22Rv1 (cell line): ENCODE measurements around the gene CNIH3.

Experiments
- H3K27ac ChIP-seq: fragments of 450-650 bp; 2 replicates; pipeline ENCODE4 v1.5.1; 2017
- ZFX ChIP-seq: fragments of 450-650 bp; IDR thresholded peaks from 2 replicates; pipeline ENCODE4 v1.6.1; 2017; ENCODE audit warnings: antibody characterized with exemption, borderline replicate concordance
- TF ChIP-seq, protein P1 (sequence below): fragments of 450-650 bp; IDR thresholded peaks from 2 replicates; pipeline ENCODE4 v1.5.1; 2017; ENCODE audit warnings: mild to moderate bottlenecking

The CNIH3 gene

DNA sequence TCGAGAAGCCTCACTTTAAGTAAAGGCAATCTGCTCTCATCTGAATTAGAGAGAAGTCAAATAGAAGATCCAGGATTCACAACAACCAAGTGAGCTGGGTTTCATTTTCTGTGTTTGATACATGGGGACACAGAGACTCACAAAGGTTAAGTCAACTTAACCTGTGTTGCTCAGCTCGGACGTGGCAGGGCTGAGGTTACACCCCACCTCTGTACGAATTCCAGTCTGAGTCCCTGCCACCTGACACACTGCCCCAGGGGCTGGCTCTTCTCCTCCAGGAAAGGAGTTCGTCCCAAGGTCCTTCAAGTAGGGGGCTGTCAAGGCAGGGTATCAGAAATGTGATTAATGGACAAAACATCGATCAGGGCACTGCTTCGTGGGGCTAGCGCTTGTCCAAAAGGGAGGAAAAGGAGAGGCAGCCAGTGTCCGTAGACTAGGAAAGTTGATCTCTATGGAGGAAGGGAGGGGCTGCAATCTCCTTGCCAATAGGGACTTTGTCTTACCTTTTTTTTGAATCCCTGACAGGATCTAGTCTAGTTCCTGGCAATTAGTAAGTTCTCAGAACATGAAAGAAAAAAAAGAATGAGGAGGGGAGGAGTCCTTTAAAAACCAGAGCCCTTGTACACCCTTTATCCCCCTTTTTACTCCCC is 116.4 kb downstream of the CNIH3 start:
- TF ChIP-seq, protein P1, sequence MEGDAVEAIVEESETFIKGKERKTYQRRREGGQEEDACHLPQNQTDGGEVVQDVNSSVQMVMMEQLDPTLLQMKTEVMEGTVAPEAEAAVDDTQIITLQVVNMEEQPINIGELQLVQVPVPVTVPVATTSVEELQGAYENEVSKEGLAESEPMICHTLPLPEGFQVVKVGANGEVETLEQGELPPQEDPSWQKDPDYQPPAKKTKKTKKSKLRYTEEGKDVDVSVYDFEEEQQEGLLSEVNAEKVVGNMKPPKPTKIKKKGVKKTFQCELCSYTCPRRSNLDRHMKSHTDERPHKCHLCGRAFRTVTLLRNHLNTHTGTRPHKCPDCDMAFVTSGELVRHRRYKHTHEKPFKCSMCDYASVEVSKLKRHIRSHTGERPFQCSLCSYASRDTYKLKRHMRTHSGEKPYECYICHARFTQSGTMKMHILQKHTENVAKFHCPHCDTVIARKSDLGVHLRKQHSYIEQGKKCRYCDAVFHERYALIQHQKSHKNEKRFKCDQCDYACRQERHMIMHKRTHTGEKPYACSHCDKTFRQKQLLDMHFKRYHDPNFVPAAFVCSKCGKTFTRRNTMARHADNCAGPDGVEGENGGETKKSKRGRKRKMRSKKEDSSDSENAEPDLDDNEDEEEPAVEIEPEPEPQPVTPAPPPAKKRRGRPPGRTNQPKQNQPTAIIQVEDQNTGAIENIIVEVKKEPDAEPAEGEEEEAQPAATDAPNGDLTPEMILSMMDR = no peak
- no peak for TF ChIP-seq ZFX
- H3K27ac ChIP-seq = no peak overlapping the region

DNA sequence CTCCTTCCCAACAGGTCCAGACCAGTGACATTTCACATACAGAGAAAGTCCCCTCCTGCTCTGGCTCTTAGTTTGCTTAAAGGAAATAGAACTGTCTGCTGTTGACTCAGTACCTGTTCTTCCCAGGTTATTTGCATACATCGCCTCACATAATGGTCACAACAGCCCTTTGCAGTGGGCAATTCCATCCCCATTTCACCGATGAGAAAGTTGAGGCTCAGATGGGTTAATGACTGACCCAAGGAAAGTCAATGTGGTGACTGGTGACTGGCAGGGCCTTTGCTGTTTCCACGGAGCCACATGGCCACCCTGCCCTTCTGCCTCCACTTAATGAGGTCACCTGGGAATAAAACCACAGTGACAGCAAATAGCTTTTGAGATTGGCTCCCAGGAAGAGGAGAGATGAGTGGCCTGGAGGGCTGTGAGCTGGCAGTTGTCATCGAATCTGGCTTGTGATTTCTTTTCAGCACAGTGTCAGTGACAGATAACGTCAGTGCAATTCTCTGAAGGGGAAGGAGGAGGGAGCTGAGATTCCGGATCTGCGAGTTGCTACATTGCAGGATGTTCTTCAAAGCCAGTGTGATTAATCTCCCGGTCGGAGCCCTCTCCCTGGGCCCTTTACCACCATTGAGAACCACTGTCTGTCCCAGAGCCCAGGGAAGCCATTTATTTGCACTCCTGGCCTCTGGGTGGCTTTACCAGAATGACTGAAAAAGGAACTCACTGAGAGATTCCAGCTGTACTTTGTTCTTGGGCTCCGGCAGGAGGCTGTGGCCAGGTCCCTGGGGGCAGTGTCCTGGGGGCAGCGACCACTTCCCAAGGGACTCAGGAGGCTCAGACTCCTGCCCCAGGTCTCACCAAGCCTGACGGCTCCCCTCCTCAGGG is 117.2 kb downstream of the CNIH3 start:
- H3K27ac ChIP-seq = no peak overlapping the region
- TF ChIP-seq, protein P1 = no peak
- no peak for TF ChIP-seq ZFX

DNA sequence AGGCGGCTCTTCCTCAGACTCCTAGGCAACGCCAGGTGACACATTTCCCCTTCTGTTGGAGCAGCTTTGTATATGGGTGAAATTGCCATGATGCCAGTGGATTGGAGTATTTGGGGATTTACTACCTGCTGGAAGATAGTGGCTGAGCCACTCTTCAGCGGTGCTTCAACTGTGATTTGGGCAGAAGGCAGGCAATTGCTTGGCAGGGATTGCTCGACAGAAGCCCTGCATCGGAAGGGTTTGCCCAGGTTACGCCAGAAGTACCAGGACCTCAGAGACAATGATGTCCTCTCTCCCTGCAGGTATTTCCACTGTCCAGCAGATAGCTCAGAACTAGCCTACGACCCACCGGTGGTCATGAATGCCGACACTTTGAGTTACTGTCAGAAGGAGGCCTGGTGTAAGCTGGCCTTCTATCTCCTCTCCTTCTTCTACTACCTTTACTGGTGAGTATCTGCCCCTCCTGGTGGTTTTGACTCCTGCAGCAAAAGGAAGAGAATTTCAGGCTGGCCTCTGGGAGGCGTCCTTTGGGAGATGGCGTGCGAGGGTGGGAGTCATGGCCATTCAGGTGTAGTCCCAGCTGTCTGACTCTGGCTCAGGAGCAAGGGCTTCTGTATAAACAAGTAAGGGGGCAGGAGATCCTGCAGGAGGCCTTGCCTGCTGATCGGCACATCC is 118.3 kb downstream of the CNIH3 start:
- TF ChIP-seq ZFX = no peak
- TF ChIP-seq, protein P1 = peak; percentile 9; the same call in 1 of the 2 replicates
- H3K27ac ChIP-seq = no peak overlapping the region

DNA sequence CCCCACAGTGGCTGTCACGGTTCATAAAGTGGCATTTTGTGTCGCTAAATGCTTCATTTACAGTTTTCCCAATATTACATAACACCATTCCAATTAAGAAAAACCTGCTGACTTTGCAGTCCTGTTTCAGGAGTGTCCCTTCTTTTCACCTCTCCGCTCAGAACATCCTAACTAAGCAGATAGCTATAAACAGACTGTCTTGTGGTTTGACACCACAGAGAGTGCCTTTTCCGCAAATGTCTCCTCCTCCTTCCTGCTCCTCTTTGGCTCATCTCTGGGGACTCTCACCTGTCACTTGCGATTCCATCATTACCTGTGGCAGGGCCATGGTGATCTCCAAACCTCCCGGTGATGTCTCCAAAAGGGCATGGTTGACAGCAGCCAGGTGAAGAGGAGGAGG is 119.0 kb downstream of the CNIH3 start:
- TF ChIP-seq ZFX = no peak
- TF ChIP-seq, protein P1 = no peak
- no peak overlapping the region for H3K27ac ChIP-seq

DNA sequence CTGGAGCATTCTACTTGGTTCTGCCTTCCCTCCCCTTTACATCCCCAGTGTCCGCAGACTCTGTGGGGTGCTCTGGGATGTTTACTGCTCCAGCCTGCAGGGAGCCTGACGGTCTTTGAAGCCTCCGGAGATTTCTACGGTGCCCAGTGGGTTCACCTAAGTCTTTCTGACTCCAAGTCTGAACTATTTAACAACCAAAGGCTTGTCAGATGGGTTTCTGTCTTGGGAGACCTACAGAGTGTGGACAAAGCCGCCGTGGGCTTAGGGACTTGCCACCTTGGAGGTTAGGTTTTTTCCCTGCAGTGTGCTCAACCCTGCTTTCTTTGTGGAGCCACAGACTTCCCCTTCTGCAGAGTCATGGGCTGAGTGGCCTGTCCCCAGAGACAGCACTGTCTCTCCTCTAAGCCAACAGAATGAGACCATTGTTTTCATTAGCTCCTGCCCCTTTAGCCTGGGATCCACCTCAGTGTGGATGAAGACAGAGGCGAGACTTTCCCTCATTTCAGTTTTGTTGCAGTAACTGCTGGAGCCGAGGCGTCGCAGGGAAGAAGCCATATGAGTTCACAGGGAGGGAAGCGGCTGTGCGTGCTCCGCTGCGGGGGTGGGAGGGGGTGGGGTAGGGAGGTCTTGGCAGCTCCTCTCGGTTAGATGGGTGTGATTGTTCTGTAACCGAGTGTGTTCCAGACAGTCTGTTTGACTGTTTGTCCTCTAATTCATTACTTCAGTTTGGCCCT is 120.7 kb downstream of the CNIH3 start:
- H3K27ac ChIP-seq = no peak overlapping the region
- TF ChIP-seq ZFX = no peak
- TF ChIP-seq, protein P1 = no peak

DNA sequence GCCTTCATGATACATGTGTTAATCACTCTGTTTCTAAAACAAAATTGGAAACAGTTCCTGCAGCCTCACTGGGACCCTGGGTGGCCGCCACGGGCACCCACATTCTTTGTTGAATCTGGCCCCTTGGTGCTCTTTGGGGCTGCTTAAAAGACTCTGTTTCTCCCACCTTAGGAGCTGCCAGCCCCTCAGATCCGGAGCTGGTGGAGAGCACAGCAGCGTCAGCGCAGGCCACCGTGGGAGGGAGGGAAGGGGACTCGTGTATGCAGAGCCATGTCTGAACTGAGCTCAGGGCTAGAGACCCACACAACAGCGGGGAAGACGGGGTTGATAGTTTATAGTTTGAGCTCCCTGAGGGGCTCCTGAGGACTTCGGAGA is 121.2 kb downstream of the CNIH3 start:
- TF ChIP-seq ZFX = no peak
- TF ChIP-seq, protein P1 = no peak
- H3K27ac ChIP-seq = no peak overlapping the region
